CD4-positive, alpha-beta memory T cell (primary cell): ENCODE results near the gene RAVER2. TPM values are rescaled to one million over a fixed set of nuclear protein-coding genes. Genes with fewer than 3 reads are reported as not detected.
"Not testable (repeated sequence)": the region's sequence is repeated elsewhere in the genome, so short reads cannot be mapped to it uniquely, and the experiment has no call there.

Experiments used
- CTCF ChIA-PET: fragments of 350-600 bp; sonication (Branson Sonifier 250); formaldehyde crosslinking; loops from one replicate; lab custom pipeline; 2021; ENCODE audit warnings: inconsistent platforms; ENCODE audit not compliant: partially characterized antibody; lab: Charles Lee
- POLR2A ChIA-PET: fragments of 350-600 bp; sonication (Branson Sonifier 250); formaldehyde crosslinking; loops from one replicate; lab custom pipeline; 2021; ENCODE audit not compliant: partially characterized antibody; lab: Charles Lee
- DNase-seq, 5 donors: peaks; one replicate each; pipeline versions ENCODE4 v3.0.0 to v3.0.0-alpha.2; 2020 to 2022; ENCODE audit warnings: mixed read lengths in 1 of 5
- H3K27ac ChIP-seq: one replicate; pipeline ENCODE4 v1.7.0; 2013; ENCODE audit warnings: low read depth, low read length
- H3K27me3 ChIP-seq: 2 replicates; pipeline ENCODE4 v1.7.0; 2013; ENCODE audit warnings: mild to moderate bottlenecking, low read length, moderate library complexity; ENCODE audit not compliant: insufficient read depth
- H3K36me3 ChIP-seq: 2 replicates; pipeline ENCODE4 v1.7.0; 2013; ENCODE audit warnings: mild to moderate bottlenecking, low read length, moderate library complexity; ENCODE audit not compliant: insufficient read depth
- H3K4me1 ChIP-seq: 2 replicates; pipeline ENCODE4 v1.7.0; 2013; ENCODE audit warnings: mild to moderate bottlenecking, low read length, moderate library complexity; ENCODE audit not compliant: insufficient read depth
- H3K4me3 ChIP-seq, 2 donors: one replicate each; pipeline ENCODE4 v1.7.0; 2013; ENCODE audit warnings: low read length in 2 of 2, mild to moderate bottlenecking in 1 of 2
- H3K9me3 ChIP-seq, 2 donors: one replicate each; pipeline ENCODE4 v1.7.0; 2013; ENCODE audit warnings: low read length in 2 of 2, control low read depth in 1 of 2; ENCODE audit not compliant: control insufficient read depth in 1 of 2
- H3K27ac Mint-ChIP-seq, 7 donors: one replicate each; pipeline ENCODE4 v1.8.0; 2020 to 2021; ENCODE audit warnings: mixed read lengths in 7 of 7, mild to moderate bottlenecking in 6 of 7, inconsistent platforms in 3 of 7, moderate library complexity in 3 of 7
- H3K27me3 Mint-ChIP-seq, 2 donors: one replicate each; pipeline ENCODE4 v1.8.0; 2020 to 2021; ENCODE audit warnings: mixed read lengths in 2 of 2
- H3K36me3 Mint-ChIP-seq, 2 donors: one replicate each; pipeline ENCODE4 v1.8.0; 2020 to 2021; ENCODE audit warnings: mixed read lengths in 2 of 2, inconsistent platforms in 1 of 2, mild to moderate bottlenecking in 1 of 2
- H3K4me1 Mint-ChIP-seq, 4 donors: one replicate each; pipeline ENCODE4 v1.8.0; 2020 to 2021; ENCODE audit warnings: mixed read lengths in 4 of 4, mild to moderate bottlenecking in 1 of 4
- H3K4me3 Mint-ChIP-seq, 8 donors: one replicate each; pipeline ENCODE4 v1.8.0; 2020 to 2021; ENCODE audit warnings: mixed read lengths in 8 of 8, mild to moderate bottlenecking in 7 of 8, moderate library complexity in 6 of 8, inconsistent platforms in 3 of 8
- H3K9me3 Mint-ChIP-seq, 8 donors: one replicate each; pipeline ENCODE4 v1.8.0; 2020 to 2021; ENCODE audit warnings: mixed read lengths in 8 of 8, mild to moderate bottlenecking in 5 of 8, inconsistent platforms in 3 of 8, moderate library complexity in 1 of 8
- intact Hi-C: fragments of 100-400 bp; cut with micrococcal nuclease; formaldehyde crosslinking; loops from one replicate; pipeline ENCODE4 v1.15.1; 2023
- polyA plus RNA-seq, 2 donors: library from polyadenylated mRNA; unstranded; fragments of 300-500 nt; fragmentation: Illumina TruSeq; gene quantifications; one replicate each; pipeline ENCODE4 v1.2.3, GENCODE V29; 2021
- total RNA-seq, 2 experiments: library from RNA; stranded (reverse); gene quantifications; one replicate each; pipeline ENCODE4 v1.2.3, GENCODE V29; 2021

Gene RAVER2
- total and polyA plus RNA-seq, 4 experiments from 2014 or later: 1.7 to 2.1 (median 1.8) TPM

DNA sequence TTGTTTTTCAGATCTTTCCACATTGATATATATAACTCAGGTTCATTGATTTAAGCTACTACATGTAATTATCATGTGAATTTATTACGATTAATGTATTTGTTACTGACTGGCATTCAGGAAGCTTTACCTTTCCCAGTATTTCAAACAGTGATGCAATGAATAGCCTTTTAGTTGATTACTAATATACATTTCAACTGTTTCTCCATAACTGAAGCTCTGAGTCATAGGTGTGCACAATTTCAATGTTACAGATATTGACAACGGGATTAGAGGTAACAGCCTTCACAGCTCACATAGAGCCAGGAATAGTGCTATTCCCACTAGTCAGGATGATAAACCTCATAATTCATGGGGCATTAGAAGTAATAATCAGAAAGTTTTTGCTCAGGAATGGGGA, 25.1 kb downstream of the RAVER2 start:
- POLR2A ChIA-PET: no interaction called here
- H3K27ac Mint-ChIP-seq: no peak overlapping the region
- DNase-seq: no peak
- Histone ChIP-seq H3K4me3 (no peak overlapping the region), H3K9me3 (no peaks in the 10 kb centered on the region), H3K27me3 (no peaks in the 10 kb centered on the region), H3K36me3 (no peaks in the 10 kb centered on the region), H3K27ac (no peak overlapping the region), H3K4me1 (peaks cover 11% of the 10 kb centered on the region)
- peaks cover 12 to 17% (median 13%) of the 10 kb centered on the region in 4 donors for H3K4me1 Mint-ChIP-seq
- CTCF ChIA-PET: no interaction called here
- H3K4me3 Mint-ChIP-seq: peak overlapping the region in 3 of 8 donors; percentile 5 to 62 (median 11)
- intact Hi-C loops: no loop called here
- no peaks in the 10 kb centered on the region for H3K27me3 Mint-ChIP-seq
- H3K36me3 Mint-ChIP-seq: peaks cover 1 to 13% of the 10 kb centered on the region in 2 donors
- peaks cover 0 to 16% (median 7%) of the 10 kb centered on the region in 8 donors for H3K9me3 Mint-ChIP-seq

DNA sequence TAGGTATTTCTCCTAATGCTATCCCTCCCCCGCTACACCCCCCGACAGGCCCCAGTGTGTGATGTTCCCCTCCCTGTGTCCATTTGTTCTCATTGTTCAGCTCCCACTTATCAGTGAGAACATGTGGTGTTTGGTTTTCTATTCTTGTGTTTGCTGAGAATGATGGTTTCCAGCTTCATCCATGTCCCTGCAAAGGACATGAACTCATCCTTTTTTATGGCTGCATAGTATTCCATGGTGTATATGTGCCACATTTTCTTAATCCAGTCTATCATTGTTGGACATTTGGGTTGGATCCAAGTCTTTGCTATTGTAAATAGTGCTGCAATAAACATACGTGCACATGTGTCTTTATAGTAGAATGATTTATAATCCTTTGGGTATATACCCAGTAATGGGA, 28.4 kb downstream of the RAVER2 start:
- H3K9me3 ChIP-seq, CTCF ChIA-PET, H3K27ac Mint-ChIP-seq, H3K4me3 Mint-ChIP-seq, DNase-seq, intact Hi-C loops, POLR2A ChIA-PET, H3K27me3 ChIP-seq, H3K27ac ChIP-seq, H3K36me3 ChIP-seq, H3K4me3 ChIP-seq, H3K27me3 Mint-ChIP-seq: not testable (repeated sequence)
- H3K9me3 Mint-ChIP-seq: peaks cover 0 to 16% (median 7%) of the 10 kb centered on the region in 8 donors
- H3K4me1 ChIP-seq: peaks cover 11% of the 10 kb centered on the region
- H3K4me1 Mint-ChIP-seq: peaks cover 9 to 17% (median 12%) of the 10 kb centered on the region in 4 donors
- peaks cover 1 to 13% of the 10 kb centered on the region in 2 donors for H3K36me3 Mint-ChIP-seq

DNA sequence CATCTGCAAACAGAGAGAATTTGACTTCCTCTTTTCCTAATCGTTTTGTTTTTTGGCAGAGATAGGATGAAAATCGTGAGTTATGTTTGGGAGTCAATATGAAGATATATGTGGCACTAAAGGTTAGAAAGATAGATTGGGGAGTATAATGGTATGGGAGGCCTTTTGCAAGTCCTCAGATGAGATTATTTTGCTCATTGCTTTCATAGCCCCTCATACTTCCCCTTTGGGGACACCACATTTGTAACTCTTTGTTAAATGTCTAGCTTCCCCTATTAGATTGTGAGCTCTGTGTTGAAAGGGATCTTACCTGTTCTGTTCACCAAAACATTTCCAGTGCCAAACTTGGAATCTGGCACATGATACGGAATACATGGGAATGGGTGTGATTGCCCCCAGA, 30.2 kb downstream of the RAVER2 start:
- Histone ChIP-seq H3K4me1 (peaks cover 2% of the 10 kb centered on the region), H3K27me3 (no peaks in the 10 kb centered on the region), H3K4me3 (no peak overlapping the region), H3K27ac (no peak overlapping the region), H3K9me3 (no peaks in the 10 kb centered on the region), H3K36me3 (no peaks in the 10 kb centered on the region)
- peaks cover 3 to 7% (median 4%) of the 10 kb centered on the region in 4 donors for H3K4me1 Mint-ChIP-seq
- POLR2A ChIA-PET: no interaction called here
- no peak overlapping the region for H3K4me3 Mint-ChIP-seq
- H3K27me3 Mint-ChIP-seq: no peaks in the 10 kb centered on the region
- no peak for DNase-seq
- H3K36me3 Mint-ChIP-seq: peaks cover 1 to 13% of the 10 kb centered on the region in 2 donors
- intact Hi-C loops: no loop called here
- peaks cover 0 to 16% (median 7%) of the 10 kb centered on the region in 8 donors for H3K9me3 Mint-ChIP-seq
- CTCF ChIA-PET: interaction anchor here (1.0 to 1.3 kb wide), 2 partner anchors 28 to 31 kb away, joined by 3 read pairs; no protein-coding TSS in a partner anchor
- no peak overlapping the region for H3K27ac Mint-ChIP-seq

DNA sequence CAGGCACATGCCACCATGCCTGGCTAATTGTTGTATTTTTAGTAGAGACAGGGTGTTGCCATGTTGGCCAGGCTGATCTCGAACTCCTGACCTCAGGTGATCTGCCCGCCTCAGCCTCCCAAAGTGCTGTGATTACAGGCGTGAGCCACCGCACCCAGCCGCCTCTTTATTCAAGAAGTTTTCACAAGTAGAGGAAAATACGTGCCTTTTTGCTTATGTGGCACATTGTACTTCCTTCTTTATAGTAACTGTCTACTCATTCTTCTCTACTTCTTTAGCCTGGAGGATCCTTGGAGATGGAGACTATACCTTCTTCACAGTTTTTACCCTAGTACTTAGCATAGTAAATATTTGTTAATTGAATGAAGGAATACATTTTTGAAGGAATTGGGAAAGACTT, 37.2 kb downstream of the RAVER2 start:
- POLR2A ChIA-PET, H3K4me3 ChIP-seq, H3K27ac Mint-ChIP-seq, H3K9me3 Mint-ChIP-seq, H3K4me3 Mint-ChIP-seq, H3K4me1 ChIP-seq, H3K9me3 ChIP-seq, H3K27ac ChIP-seq, DNase-seq, H3K27me3 Mint-ChIP-seq, CTCF ChIA-PET, intact Hi-C loops, H3K27me3 ChIP-seq, H3K36me3 ChIP-seq, H3K4me1 Mint-ChIP-seq: not testable (repeated sequence)
- peaks cover 10 to 23% of the 10 kb centered on the region in 2 donors for H3K36me3 Mint-ChIP-seq

DNA sequence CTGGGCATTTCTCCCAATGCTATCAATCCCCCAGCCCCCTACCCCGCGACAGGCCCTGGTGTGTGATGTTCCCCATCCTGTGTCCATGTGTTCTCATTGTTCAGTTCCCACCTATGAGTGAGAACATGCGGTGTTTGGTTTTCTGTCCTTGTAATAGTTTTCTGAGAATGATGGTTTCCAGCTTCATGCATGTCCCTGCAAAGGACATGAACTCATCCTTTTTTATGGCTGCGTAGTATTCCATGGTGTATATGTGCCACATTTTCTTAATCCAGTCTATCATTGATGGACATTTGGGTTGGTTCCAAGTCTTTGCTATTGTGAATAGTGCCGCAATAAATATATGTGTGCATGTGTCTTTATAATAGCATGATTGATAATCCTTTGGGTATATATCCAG, 38.0 kb downstream of the RAVER2 start:
- H3K4me3 Mint-ChIP-seq, H3K4me1 ChIP-seq, H3K27me3 Mint-ChIP-seq, H3K4me1 Mint-ChIP-seq, CTCF ChIA-PET, H3K4me3 ChIP-seq, intact Hi-C loops, H3K9me3 Mint-ChIP-seq, H3K27ac ChIP-seq, H3K27me3 ChIP-seq, H3K36me3 ChIP-seq, DNase-seq, H3K27ac Mint-ChIP-seq, POLR2A ChIA-PET, H3K9me3 ChIP-seq: not testable (repeated sequence)
- peaks cover 10 to 23% of the 10 kb centered on the region in 2 donors for H3K36me3 Mint-ChIP-seq

DNA sequence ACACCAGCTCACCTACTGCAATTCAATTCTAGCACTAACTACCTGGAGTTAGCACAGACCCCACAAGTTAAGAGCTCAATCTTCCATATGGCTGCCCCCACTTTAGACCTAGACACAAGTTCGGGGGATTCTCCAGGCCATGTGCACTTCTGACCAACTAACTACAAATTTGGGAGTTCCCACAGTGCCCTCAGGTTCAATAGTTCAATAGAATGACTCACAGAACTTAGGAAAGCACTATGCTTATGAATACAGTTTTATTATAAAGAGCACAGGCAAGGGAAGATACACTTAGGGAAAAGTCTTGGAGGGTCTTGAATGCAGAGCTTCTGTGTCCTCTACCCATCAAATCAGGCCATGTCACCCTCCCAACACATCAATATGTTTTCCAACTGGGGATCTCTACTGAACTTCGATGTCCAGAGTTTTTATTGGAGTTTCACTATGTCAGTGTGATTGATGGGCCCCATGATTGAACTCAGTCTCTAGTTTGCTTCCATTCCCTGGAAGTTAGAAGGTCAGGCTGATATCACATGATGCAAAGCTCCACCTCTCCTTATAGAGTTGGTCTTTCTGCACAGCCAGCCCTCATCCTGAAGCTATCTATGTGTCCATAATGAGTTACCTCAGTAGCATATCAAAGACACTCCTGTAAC, 46.1 kb downstream of the RAVER2 start:
- ChIA-PET CTCF (no interaction called here), POLR2A (no interaction called here)
- no peak overlapping the region for H3K4me3 ChIP-seq
- H3K4me1 Mint-ChIP-seq: no peaks in the 10 kb centered on the region
- H3K4me1 ChIP-seq: no peaks in the 10 kb centered on the region
- H3K9me3 Mint-ChIP-seq: peaks cover 4 to 30% (median 16%) of the 10 kb centered on the region in 8 donors
- H3K4me3 Mint-ChIP-seq: no peak overlapping the region
- H3K27me3 Mint-ChIP-seq: no peaks in the 10 kb centered on the region
- no peak overlapping the region for H3K27ac ChIP-seq
- H3K27me3 ChIP-seq: no peaks in the 10 kb centered on the region
- intact Hi-C loops: no loop called here
- no peaks in the 10 kb centered on the region for H3K36me3 ChIP-seq
- peaks cover 0 to 7% of the 10 kb centered on the region in 2 donors for H3K9me3 ChIP-seq
- peaks cover 14 to 42% of the 10 kb centered on the region in 2 donors for H3K36me3 Mint-ChIP-seq
- DNase-seq: no peak
- H3K27ac Mint-ChIP-seq: no peak overlapping the region

DNA sequence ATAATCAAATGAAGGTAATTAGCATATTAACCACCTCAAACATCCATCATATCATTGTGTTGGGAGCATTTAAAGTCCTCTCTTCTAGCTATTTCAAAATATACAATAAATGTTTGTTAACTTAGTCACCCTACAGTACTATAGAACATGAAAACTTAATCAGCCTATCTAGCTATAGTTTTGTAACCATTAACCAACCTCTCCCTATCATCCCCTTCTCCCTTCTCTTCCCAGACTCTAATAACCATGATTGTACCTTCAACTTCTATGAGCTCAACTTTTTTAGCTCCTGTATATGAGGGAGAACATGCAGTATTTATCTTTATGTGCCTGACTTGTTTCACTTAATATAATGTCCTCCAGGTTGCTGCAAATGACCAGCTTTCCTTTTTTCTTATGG, 54.0 kb downstream of the RAVER2 start:
- no peak overlapping the region for H3K27ac Mint-ChIP-seq
- CTCF ChIA-PET: no interaction called here

More for the DNA sequence above, 54.0 kb downstream of the RAVER2 start:
- Mint-ChIP-seq H3K36me3 (peaks cover 0 to 18% of the 10 kb centered on the region in 2 donors), H3K4me1 (no peaks in the 10 kb centered on the region), H3K27me3 (no peaks in the 10 kb centered on the region), H3K4me3 (no peak overlapping the region), H3K9me3 (peaks cover 0 to 6% (median 3%) of the 10 kb centered on the region in 8 donors)
- H3K9me3 ChIP-seq: no peaks in the 10 kb centered on the region
- H3K4me1 ChIP-seq: no peaks in the 10 kb centered on the region
- POLR2A ChIA-PET: no interaction called here
- no peak for DNase-seq
- H3K27ac ChIP-seq: no peak overlapping the region
- intact Hi-C loops: no loop called here
- no peaks in the 10 kb centered on the region for H3K27me3 ChIP-seq
- H3K4me3 ChIP-seq: no peak overlapping the region
- H3K36me3 ChIP-seq: no peaks in the 10 kb centered on the region
